Stimulated activated CD4-positive, alpha-beta T cell treated with anti-CD3 and anti-CD28 coated beads, Interleukin-2, amount 100 ng/mL, for 4 hours (primary cell): ENCODE results near the gene ARHGEF1.
A peak's percentile ranks its signal among the peaks of the same experiment; 100 is the strongest.

Source experiments
- DNase-seq: peaks from one replicate; pipeline ENCODE4 v3.0.0-alpha.2; 2020; ENCODE audit warnings: low read depth

The ARHGEF1 gene, protein sequence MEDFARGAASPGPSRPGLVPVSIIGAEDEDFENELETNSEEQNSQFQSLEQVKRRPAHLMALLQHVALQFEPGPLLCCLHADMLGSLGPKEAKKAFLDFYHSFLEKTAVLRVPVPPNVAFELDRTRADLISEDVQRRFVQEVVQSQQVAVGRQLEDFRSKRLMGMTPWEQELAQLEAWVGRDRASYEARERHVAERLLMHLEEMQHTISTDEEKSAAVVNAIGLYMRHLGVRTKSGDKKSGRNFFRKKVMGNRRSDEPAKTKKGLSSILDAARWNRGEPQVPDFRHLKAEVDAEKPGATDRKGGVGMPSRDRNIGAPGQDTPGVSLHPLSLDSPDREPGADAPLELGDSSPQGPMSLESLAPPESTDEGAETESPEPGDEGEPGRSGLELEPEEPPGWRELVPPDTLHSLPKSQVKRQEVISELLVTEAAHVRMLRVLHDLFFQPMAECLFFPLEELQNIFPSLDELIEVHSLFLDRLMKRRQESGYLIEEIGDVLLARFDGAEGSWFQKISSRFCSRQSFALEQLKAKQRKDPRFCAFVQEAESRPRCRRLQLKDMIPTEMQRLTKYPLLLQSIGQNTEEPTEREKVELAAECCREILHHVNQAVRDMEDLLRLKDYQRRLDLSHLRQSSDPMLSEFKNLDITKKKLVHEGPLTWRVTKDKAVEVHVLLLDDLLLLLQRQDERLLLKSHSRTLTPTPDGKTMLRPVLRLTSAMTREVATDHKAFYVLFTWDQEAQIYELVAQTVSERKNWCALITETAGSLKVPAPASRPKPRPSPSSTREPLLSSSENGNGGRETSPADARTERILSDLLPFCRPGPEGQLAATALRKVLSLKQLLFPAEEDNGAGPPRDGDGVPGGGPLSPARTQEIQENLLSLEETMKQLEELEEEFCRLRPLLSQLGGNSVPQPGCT

DNA sequence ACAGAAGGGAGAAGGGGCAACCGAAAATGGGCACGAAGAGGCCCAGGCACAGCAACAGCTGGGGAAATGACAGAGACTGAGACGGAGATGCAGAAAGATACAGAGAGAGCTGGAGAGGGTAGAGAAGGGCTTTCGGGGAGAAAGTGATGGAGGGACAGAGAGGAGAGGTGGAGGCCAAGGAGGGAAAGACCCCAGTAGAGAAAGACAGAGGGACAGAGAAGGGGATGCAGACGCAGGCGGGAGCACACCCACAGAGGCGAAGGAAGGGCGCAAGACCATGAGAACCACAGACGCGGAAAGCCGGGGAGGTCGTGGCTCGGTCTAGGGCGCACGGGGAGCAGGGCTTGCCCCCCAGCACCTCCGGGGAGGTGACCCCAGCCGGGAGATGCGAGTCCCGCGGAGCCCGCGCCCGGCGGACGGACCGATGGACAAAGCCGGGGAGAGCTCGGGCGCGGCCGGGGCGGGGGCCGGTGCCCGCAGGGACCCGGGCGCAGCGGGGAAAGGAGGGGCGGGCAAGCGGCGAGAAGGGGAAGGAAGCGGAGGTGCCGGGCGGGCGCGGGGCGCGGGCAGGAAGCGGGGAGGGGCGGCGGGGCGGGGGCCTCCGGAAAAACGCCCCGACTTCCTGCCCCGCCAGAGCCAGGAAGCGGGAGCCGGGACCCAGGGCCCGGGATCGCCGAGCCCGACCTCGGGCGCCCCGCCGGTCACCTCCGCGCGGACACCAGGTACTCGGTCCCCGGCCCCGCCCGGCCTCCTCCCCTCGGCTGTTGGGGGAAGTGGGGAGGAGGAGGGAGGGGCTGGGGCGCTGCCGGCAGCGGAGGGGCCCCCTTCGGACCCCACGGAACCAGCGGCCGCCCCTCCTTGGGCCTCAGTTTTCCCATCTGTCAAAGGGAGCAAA, at the start of gene ARHGEF1:
TSS of gene ARHGEF1 (plus strand) at position 617 of the 895 bp plus-strand sequence. CDS start 4,899 bp downstream, outside the sequence.
- peak; percentile 35 for DNase-seq

DNA sequence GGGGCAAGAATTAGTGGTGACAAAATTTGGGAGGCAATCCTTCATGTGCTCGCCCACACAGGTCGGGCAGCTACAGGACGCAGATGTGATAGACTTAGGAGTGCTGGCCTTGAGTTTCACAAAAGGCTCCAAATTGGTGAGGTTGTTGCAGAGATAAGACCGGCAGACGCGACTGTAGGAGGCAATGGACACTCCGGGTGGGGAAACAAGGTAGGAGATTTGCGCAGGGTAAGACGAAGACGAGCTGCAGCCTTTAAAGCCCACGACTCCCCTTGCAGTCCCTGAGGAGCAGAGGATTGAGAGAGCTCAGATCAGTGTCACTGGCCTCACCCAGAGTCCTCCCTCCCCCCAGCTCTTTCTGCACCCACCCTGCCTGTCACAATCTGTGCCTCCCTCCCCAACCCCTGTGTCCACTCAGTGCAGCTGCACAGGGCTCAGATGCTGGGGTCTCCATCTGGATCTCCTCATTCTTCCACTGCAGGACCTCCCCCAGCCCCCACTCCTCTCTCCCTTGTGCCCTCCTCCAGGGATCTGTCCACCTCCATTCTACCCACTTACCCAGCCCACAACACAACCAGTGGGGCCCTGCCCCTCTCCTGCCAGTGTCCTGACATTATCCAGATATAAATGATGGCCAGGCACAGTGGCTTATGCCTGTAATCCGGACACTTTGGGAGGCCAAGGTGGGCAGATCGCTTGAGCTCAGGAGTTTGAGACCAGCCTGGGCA, 44.8 kb upstream of the ARHGEF1 start:
- DNase-seq: no peak

DNA sequence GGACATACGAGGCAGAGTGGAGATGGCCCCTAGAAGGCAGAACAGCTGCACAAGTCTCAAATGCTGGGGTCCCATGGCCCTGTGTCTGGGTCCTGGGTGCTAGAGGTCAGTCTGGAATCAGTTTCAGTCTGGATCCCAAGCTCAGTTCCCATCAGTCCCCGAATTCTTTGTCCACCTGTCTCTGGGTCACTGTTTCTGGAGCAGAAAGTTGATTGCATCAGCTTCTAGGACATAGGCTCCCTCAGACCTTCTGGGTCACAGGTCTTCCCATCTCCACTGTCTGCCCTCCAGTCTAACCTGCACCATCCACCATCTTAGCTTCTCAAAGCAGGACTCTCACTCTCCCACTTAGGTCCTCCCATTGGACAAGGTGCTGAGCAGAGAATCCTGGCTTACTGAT, 43.8 kb upstream of the ARHGEF1 start:
- no peak for DNase-seq

DNA sequence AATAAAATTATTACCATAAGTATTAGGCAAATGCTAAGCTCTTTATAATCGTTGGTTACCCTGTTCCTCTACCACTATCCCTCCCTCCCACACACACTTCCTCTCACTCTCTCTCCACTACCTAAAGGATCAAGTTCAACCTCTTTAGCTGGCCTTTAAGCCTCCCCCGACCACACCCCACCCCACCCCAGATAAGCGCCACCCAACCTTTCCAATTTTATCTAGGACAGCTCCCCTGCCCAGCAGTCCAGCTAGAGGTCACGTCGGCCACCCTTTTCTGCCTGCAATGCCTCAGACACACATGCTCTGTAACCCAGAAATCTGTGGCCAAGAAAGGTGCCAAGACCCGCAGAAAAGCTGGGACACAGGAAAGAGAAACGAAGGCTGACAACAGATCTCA, 39.6 kb upstream of the ARHGEF1 start:
- no peak for DNase-seq

DNA sequence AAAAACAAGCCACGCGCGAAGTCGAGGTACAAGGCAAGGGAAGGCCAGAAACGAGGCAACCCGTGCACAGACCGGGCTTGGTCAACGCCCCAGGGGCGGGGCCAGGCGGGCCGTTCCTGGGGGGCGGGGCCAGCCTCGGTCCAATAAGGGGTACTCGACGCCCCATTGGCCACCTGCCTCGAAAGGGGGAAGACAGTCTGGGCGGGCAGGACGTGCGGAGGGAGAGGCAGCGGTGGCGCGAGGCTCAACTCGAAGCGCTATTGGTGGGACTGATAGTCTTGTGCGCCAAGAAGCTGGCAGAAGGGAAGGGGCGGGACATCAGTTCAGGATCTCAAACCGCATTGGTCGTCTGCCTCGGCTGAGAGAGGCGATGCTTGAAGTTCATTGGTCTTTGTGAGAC, 38.4 kb upstream of the ARHGEF1 start, which contains the start of gene LYPD4:
TSS of gene LYPD4 (minus strand) at position 83 of the 400 bp plus-strand sequence. CDS start 5,398 bp downstream, outside the sequence.
- no peak for DNase-seq

DNA sequence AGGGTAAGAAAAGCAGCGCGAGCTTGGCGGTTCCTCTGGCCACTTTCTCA, 38.2 kb upstream of the ARHGEF1 start, which contains the start of gene DMRTC2:
TSS of gene DMRTC2 (plus strand) at position 42 of the 50 bp plus-strand sequence. CDS start 2,387 bp downstream, outside the sequence.
- no peak for DNase-seq

DNA sequence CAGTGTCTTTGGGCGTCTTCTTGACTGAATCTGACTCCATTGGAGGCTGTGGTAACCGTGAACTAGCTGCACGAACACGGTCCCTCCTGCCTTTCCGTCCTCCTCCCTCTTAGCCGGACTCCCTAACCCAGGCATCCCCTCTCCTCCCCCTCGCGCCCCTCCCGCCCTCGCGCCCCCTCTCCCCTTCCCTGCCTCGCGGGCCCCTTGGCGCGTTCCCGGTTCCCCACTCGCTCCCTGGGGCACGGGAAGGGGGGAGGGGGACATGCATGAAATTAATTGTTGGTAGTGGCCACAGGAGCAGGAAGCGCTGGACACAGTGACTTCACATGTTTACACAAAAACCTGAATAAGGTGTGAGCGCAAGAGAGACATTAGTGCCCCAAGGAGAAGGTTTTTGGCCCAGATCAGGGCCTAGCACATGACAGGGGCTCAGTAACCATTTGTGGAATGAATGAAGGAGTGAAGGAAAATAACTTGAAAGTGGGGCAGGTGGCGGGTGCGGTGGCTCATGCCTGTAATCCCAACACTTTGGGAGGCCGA, 37.9 kb upstream of the ARHGEF1 start:
- no peak for DNase-seq

DNA sequence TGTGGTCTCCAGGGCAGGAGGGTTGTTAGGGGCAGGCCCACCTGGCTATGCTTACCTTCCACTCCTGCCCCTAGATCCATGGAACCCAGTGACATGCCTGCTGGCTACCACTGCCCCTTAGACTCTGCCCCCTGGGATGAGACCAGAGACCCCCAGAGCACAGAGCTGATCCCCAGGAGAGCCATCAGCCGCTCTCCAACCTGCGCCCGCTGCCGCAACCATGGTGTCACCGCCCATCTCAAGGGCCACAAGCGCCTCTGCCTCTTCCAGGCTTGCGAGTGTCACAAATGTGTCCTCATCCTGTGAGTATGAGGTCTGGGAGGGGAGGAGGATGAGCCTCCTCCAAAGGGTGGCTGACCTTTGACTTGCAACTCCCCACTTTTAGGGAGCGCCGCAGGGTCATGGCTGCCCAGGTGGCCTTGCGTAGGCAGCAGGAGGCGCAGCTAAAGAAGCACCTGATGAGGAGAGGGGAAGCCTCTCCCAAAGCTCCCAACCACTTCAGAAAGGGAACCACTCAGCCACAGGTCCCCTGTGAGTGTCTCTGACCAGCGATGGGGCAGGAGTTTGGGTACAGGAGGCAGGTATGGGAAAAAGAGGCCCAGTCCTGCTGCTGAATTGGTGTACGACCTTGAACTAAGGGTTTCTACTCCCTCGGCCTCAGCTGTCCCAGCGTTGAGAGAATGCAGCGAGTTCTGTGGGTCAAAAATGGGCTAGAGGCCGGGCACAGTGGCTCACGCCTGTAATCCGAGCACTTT, 35.5 kb upstream of the ARHGEF1 start:
- DNase-seq: no peak

DNA sequence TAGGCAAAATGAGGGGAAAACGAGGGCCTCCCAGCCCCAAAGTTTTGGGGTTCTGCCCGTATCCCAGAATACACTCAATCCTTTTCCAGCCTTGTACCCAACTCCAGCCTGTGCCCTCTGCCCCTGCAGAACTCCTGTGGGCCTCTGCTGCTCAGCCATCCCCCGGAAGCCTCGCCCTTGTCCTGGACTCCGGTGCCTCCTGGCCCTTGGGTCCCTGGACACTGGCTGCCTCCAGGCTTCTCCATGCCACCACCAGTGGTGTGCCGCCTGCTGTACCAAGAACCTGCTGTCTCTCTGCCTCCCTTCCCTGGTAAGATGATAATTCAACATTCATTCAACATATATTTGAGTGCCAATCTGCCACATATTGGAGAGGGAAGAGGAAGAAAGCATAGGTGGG, 34.3 kb upstream of the ARHGEF1 start:
- no peak for DNase-seq

DNA sequence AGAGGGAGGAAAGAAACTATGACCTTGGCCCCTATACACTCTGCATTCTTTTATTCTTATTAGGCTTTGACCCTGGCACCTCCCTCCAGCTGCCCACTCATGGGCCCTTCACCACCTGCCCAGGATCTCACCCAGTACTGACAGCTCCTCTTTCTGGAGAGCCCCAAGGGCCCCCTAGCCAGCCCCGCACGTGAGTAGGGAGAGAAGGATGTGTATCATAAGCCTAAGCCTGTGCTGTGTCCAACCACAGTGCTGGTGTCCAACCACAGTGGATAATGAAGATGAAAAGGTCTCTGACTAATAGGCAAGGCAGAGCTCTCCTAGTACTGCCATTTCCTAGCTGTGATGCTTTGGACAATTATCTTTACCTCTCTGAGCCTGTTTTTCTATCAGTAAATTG, 33.9 kb upstream of the ARHGEF1 start:
- DNase-seq: no peak

DNA sequence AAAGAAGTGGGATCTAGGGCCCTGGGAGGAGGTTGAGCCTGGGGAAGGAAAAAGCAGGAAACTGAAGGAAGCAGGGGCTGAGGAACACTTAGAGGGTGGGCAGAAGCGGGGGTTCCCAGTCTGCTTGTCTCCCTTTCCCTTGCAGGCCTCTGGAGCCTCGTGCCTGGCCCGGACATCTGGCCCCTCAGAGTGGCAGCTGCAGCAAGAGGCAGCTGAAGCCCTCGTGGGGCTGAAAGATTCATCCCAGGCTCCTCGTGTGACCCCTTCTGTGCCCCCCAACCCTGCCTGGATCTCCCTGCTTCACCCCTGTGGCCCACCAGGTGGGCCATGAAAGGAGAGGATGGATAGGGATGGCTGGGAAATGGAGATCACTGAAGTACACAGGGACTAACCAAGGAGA, 32.6 kb upstream of the ARHGEF1 start:
- no peak for DNase-seq

DNA sequence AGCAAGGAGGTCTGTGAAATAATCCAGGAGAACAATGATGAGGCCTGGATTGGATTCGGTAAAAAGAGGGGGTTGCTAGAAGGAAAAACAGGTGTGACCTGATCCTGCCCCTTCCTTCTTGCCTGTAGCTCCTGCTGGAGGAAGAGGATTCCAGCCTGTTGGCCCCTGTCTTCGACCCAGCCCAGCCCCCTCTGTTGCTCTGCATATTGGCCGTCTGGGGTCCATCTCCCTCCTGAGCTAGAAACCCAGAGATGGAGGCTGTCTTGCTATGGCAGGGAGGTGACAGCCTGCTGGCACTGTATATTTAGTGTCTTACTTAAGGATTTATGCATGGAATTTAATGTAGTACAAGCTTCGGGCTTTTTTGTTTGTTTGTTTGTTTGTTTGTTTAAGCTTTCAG, 31.5 kb upstream of the ARHGEF1 start:
- DNase-seq: no peak

DNA sequence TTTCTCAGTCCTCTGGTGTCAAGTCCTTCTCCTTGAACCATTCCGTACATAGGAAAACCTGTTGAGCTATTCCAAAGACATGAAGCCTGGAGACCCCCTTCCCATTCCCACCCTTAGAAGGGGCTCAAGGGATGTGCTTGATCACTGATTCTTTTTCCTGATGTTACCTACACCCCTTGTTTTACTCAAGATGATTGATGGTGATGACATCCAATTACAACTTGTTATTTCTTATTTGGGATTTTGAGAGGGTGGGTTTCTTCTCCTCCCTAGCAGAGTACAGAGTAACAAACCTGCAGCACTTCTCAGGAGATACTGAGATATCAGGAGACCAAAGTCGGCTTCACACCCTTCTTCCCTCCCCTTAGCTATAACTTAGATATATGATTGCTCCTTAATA, 29.6 kb upstream of the ARHGEF1 start:
- no peak for DNase-seq

DNA sequence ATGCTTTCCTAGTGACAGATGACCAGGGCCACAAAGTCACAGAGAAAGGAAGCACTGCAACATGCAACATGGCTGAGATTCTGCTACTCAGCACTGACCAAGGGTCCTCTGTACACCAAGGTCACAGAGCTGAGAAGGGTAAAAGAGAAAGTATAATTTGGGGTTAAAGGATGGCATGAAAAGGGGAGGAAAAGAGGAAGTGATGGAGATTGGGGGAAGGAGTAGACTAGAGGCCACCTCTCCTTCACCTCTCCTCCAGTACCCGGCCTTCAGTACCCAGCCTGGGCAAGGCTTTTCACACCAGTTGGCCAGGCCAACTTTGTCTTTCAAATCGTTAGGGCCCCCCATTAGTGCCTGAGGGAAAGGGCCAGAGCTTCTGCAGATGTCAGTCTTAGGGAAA, 29.2 kb upstream of the ARHGEF1 start:
- no peak for DNase-seq

DNA sequence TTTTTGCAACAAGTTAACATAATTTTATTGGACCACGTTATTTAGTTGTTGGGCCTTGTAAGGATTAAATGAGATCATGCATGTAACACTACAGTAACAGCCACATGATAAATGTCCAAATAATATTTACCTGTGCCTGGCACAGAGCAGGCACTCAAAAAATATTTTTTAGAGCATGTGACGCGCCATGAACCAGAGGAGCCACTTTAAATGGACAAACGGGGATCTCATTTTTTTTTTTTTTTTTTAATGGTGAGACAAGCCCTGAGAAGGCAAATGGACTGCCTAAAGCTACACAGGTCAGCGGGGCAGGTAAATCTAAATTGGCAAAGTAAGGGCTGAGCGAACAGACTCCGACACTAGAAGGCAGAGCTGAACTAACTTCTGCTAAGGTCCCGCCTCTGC, 23.8 kb upstream of the ARHGEF1 start:
- DNase-seq: no peak

DNA sequence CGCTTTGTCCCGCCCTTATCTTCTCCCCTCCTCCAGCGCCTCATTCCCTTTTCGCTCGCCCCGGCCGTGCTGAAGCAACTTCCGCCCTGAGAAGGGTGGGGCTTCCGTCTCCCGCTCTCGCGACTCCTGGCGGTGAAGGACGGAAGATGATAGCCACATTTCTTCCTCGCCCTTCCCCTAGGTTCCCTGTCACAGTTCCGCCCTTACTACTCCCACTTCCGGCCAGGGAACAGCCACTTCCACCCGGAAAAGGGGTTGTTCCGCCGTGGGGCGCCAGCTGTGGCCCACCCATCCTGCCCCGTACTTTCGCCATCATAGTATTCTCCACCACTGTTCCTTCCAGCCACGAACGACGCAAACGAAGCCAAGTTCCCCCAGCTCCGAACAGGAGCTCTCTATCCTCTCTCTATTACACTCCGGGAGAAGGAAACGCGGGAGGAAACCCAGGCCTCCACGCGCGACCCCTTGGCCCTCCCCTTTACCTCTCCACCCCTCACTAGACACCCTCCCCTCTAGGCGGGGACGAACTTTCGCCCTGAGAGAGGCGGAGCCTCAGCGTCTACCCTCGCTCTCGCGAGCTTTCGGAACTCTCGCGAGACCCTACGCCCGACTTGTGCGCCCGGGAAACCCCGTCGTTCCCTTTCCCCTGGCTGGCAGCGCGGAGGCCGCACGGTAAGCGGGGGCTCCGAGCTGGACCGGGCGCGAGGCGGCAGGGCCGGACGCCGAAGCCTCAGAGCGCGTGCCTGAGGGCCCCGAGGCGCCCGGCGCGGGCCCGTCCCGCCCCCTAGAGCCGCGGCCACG, 23.2 kb upstream of the ARHGEF1 start, which contains the start of gene RPS19:
TSS of gene RPS19 (plus strand) at position 638 of the 801 bp plus-strand sequence. CDS start 520 bp downstream, outside the sequence.
- DNase-seq: peak; percentile 97

DNA sequence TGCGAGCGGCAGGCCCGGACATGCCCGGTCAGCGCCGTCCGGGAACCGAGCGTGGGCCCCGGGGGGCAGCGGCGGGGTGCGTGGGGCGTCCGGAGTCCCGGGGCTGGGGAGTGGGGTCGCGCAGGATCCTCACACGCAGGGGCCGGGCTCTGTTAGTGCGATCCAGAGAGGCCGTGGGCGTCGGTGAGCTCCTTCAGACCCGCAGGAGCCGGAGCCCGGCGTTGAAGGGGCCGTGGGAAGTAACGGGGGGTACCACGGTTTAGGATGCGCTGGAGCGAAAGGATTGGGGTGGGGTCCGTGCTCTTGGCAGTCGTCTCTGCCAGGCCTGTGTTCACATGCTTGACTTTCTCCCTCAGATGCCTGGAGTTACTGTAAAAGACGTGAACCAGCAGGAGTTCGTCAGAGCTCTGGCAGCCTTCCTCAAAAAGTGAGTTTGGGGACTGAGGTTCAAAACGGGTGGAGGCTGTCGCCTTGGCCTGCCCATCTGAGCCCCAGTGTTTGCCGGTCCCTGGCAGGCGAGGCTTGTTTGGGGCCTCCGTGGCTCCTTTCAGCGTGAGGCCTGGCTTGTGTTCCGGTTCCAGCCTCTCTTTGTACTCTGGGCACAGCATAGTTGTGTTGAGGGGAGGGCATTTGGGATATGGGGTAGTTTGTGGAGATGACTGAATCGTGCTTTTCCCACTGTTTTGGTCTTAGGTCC, 22.4 kb upstream of the ARHGEF1 start:
- no peak for DNase-seq

DNA sequence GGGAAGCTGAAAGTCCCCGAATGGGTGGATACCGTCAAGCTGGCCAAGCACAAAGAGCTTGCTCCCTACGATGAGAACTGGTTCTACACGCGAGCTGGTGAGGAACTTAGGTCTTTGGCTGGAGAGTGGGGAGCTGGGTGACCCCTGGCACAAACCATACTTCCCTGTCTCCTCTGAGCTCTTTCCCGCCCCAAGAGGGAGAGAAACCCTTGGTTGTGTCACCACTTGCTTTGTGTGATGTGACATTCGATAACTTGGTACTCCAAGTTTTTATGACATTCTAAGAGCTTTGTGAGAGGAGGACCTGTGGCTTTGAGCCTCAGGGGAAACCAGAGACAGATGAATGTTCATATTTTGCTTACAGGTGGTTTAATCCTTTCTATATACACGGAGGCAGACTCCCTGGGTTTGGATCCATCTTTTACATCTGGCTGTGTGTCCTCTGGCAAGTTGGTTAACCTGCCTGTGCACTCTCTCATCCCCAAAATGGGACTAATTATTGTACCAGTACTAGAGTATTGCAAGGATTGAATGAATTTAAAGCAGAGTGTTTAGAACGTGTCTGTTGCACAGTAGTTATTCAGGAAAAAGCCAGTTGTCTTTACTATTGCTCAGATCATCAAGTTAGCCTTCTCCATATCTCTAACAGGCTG, 21.7 kb upstream of the ARHGEF1 start:
- DNase-seq: no peak

DNA sequence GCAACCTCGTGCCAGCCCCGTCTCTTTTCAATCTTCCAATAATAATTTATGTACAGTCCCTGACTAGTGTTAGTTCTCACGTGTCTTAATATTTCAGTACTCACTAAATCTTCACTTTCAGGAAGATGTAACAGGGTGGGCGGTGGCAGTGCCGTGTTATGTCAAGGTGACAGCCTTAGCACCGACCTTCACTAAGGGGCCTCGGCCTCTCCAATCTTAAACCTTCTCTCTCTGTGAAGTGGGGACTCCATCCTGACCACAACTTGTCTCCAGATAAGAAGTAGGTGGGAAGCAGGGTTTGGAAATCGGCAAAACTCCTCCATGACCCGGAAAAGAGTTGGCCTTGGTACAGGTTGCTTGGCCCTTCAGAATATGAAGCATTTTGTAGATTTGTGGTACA, 21.1 kb upstream of the ARHGEF1 start:
- no peak for DNase-seq
